ENCODE results near the gene WDR72. TPM values are rescaled to one million over a fixed set of nuclear protein-coding genes. Genes with fewer than 3 reads are reported as not detected.

WDR72 gene
- total and polyA plus RNA-seq, 2 of the 8 experiments (the other 6 are each of a cell fraction or from before 2014, with no cell fraction given), result 1.2 to 1.9 TPM

GRCh38 chr15:53694476-53694874, 65.0 kb downstream of the WDR72 start (continued):
- TF ChIP-seq CHD7 (IDR thresholded peaks at IDR 0.05; ENCODE audit: insufficient replicate concordance, low read length), result no peak
- TF ChIP-seq HDAC6 (IDR thresholded peaks at IDR 0.05; ENCODE audit: low read depth, low read length), result no peak
- no peak for TF ChIP-seq NANOG (IDR thresholded peaks at IDR 0.05; ENCODE audit: insufficient read depth, low read depth, low read length, poor library complexity, severe bottlenecking)
- no peak for TF ChIP-seq EP300 (IDR thresholded peaks at IDR 0.05; ENCODE audit: borderline replicate concordance in 1 of 2, low read depth in 2 of 2, low read length in 2 of 2)
- TF ChIP-seq POU5F1 (IDR thresholded peaks at IDR 0.05; ENCODE audit: low read depth, low read length), result no peak
